GM19099 (cell line): ENCODE data around the gene HMGN1.

Experiments
- POLR2A ChIP-seq: IDR thresholded peaks from 3 replicates; pipeline ENCODE4 v1.6.1; 2011; ENCODE audit warnings: low read depth; ENCODE audit not compliant: insufficient read length; ENCODE audit errors: extremely low read depth

Gene HMGN1

DNA sequence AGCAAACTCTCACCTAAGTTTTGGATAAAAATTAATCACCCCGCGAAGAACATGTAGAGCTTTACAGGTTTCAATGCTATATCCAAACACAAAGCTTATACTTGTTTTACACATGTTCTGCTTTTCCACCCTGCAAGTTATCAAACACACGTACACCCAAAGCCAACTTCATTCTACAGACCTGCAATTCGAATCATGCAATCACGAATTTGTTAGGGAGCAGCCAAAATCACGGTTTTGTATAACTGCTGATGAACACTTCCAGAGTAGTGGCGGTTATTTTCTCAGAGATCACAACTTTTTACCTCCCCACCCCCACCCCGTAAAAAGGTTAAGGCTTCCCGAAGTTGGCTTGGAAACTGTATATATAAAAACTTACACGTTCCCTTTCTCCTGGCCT lies 1.4 kb downstream of the HMGN1 start:
- TF ChIP-seq POLR2A, result no peak

DNA sequence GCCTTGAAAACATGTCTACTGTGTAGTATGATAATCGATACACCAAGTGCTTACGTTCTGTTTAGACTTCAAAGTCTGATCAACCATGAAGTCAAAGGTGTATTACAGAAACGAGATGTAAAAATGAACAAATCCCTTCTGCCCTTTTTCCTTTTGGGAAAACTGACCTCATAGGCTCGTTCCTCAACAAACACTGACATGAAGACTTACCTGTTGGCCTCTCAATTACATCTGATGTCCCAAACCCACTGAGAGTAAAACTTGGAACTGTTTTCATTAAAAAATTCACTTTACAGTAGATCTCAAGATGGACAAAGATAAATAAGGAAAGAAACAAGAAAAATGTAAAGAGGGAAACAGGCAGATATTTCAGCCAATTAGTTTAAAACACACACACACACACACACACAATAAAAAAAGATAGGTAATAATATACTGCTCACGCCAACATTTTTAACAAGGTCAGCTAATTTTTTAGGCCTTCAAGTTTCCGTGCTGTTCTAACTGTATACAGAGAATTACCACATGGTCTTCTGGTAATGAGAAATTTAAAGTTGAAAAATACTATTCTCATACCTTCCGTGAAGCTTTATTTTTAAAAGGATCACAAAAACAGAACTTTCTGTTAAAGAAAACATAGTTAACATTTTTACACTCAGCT lies 2.1 kb downstream of the HMGN1 start:
- TF ChIP-seq POLR2A, result no peak

DNA sequence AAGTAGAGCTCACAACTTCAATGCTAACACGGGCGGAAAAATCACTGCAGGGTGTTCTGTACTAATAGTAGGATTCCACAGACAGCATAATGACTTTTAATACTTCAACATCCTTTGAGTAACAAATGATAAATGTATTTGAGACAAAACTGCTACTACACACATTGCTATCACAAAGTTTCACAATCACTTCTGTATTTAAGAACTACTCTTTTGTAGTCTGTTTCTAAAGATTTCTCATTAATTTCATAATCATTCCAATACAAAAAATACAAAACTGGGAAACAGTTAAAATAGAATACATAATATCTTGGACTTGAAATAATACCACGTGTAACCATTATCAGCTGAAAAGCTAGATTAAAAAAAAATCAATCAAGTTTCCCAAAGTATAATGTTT lies 2.7 kb downstream of the HMGN1 start:
- TF ChIP-seq POLR2A, result no peak

DNA sequence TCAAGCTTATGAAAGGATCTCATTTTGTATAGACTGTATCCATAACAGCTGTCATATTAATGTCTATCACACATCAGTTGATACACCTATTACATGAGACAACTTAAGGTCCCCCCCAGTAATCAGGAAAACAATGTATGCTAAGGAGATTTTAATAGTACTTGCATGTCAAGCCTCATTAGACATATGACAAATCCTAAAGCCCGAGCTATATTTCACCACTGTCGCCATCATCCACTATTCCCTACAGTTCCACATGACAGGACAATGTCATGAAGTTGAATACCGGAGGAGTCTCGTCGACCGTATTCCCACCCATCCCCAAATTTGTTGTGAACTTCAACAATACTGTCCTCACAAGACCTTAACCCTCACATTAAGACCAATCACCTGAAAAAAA lies 3.4 kb downstream of the HMGN1 start:
- TF ChIP-seq POLR2A, result no peak

DNA sequence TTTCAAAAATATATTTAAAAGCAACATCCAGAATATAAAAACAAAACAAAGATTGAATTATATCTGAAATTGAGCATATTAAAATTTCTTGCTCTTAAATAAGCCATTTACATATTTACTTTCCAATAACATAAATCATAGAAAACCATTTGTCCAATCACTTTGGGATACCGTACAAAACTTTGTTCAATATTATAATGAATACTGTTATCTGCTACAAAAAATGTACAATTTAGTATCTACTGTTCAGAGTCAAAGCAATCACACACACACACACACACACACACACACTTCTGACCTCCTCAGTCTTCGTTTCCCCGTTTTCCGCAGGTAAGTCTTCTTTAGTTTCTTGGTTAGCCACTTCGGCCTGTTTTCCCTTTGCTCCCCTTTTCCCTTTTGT lies 4.0 kb downstream of the HMGN1 start:
- TF ChIP-seq POLR2A, result no peak

DNA sequence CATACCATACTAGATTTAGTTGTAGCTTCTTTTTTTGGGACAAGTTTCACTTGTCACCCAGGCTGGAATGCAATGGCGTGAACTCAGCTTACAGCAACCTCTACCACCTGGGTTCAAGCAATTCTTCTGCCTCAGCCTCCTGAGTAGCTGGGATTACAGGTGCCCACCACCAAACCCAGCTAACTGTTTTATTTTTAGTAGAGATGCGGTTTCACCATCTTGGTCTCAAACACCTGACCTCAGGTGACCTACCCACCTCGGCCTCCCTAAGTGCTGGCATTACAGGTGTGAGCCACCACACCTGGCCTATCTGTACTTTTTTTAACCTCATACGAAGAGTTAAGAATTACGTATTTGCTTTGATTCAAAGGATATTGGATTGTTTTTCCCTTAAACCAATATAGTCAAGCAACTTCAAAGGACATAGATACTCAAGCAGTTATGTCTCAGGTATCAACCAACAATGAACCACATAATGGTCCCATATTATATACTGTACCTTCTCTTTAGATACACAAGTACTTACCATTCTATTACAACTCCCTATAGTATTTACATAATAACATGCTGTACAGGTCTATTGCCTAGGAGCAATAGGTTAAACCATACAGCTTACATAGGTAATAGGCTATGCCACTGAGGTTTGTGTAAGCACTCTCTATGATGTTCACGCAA lies 7.5 kb downstream of the HMGN1 start:
- TF ChIP-seq POLR2A, result no peak

DNA sequence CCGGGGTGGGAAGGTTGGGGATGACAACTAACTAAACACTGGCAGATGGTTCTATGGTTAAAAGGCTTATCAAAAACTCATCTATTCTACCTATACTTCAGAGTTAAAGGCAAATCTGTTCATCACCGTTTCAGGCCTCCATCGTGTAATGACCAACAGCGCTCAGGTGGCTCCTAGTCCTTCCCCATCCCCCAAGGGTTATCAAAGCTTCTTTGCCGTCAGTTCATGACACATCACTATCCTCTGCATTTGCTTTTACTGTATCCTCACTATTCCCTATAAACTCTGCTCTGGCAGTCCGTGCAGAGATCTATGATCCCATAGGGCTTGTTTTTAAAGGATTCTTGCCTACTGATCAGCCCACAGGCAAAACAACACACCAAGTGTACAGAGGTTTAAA lies 8.2 kb downstream of the HMGN1 start:
- TF ChIP-seq POLR2A, result no peak

DNA sequence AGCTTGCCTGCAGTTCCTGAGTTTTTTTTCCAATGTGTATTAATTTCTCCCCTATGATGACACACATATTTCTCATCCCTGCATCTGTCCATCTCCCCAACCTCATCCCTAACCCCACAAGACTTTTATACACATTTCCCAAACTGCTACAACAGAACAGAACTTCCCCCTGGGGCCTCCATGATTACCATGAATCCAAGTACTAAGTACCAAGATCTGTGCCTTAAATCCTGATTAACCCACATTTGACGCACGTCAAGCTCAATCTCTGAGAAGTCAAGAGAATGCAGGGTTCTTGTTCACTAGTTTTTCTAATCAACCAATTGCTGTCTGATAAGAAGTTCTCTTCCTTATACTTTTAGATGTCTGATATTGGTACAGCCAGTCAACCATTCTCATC lies 9.7 kb downstream of the HMGN1 start:
- no peak for TF ChIP-seq POLR2A

DNA sequence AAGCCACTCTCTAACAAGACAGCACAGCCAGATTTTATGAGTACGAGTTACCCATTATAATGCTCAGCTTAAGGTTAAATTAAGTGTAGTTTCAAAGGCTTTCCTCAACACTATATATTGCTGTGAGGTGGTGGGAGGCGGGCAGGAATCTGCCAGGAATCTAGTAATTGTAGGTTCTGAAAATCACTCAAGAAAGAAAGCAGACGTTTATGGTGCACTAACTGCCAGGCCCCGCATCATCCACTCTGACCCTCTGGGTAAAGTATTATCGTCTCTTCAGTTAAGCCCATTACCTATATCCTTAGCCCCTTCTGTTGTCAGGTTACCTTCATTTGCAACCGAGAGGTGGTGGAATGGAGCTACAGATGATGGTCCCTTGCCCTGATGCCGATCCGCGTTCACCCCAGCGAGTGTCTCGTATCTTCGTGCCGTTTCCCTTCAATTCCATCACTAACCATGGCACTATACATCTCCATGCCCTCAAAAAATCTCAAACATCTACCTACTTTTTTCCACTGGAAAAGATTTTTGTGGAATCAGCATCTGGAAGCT lies 12.4 kb downstream of the HMGN1 start:
- TF ChIP-seq POLR2A, result no peak

DNA sequence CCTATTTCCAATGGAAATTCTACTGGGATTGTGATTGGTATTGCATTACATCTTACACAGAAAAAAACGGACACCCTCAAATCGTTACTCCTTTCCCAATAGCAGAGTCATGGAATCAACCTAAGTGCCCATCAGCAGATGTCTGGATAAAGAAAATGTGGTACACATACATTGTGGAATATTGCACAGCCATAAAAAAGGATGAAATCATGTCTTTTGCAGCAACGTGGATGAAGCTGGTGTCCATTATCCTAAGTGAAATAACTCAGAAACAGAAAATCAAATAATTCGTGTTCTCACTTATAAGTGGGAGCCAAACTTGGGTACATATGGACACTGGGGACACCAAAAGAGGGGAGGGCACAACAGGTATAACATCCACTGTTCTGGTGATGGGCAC lies 14.3 kb downstream of the HMGN1 start:
- no peak for TF ChIP-seq POLR2A

DNA sequence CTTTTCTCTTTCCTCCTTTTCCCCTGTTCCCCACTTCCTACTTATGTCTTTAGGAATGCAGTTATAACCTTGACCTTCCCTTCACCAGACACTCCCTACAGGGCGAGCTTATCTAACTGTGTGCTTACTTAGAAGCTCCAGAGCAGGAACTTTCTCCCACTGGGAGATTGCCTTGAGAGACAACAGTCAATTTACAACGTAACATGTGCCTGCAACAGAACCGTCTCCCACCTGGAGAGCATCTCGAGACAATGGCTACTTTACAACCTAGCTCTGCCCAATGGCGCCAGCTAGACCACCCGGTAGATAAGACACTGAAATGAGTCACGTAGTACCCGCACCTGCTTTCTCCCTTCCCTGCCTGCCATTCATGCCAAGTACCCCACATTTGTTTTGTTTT lies 16.7 kb downstream of the HMGN1 start:
- no peak for TF ChIP-seq POLR2A

DNA sequence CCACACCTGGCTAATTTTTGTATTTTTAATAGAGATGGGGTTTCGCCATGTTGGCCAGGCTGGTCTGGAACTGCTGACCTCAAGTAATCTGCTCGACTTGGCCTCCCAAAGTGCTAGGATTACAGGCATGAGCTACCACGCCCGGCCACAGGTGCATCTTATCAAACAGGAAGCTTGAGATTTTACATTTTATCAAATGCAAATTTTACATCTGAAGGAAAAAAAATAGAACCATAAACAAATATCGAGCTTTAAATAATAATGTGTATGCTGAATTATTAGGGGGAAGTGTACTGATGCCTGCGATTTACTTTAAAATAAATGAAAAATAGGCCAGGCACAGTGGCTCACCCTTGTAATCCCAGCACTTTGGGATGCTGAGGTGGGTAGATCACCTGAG lies 18.9 kb downstream of the HMGN1 start:
- no peak for TF ChIP-seq POLR2A

DNA sequence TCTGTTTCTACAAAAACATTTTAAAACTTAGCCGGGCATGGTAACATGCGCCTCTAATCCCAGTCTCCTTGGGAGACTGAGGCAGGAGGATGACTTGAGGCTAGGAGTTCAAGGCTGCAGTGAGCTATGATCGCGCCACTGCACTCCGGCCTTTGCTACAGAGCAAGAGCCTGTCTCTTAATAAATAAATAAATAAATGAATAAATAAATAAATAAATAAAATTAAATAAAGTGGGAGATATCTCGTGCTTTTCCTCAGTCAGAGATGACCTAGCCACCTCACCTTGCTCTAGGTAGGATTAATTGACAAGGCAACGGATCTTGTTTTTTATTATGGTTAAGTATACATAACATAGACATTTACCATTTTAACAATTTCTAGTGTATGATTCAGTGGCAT lies 21.2 kb downstream of the HMGN1 start:
- TF ChIP-seq POLR2A, result no peak

DNA sequence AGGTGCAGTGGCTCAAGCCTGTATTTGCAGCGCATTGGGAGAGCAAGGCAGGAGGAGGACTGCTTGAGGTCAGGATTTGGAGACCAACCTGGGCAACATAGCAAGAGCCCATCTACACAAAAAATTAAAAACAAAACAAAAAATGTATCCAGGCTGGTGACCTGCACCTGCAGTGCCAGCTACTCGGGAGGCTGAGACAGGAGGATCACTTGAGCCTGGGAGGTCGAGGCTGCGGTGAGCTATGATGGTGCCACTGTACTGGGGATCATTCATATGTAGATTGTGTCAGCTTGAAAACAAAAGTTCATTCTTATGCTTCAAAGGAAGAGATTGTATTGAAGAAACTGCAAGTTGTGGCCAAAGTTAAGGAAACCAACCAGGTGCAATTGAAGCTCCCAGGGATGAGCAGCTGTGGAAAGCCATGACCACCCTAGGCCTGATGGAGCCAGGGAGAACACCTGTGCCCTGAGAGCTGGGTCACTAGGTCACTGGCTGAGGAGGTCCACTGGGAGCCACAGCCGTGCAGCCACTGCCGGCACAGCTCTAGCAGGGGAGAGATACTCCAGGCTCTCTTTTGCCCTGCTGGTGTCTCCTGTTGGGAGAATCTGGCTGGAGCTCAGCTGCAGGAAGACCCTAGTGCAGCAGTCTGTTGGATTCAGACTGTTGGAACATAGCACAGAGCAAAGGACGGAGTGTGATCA lies 22.1 kb downstream of the HMGN1 start:
- TF ChIP-seq POLR2A, result no peak

DNA sequence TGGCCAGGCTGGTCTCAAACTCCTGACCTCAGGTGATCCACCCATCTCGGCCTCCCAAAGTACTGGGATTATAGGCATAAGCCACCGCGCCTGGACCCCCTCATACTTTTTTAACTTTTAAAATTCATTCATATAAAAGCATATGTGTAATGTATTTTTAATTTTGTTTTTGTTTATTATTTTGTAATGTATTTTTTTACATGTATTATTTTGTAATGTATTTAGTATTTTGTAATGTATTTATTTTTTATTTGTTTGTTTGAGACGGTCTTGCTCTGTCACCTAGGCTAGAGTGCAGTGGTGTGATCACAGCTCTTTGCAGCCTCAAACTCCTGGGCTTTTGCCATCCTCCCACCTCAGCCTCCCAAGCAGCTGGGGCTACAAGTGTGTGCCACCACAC lies 23.4 kb downstream of the HMGN1 start:
- no peak for TF ChIP-seq POLR2A

DNA sequence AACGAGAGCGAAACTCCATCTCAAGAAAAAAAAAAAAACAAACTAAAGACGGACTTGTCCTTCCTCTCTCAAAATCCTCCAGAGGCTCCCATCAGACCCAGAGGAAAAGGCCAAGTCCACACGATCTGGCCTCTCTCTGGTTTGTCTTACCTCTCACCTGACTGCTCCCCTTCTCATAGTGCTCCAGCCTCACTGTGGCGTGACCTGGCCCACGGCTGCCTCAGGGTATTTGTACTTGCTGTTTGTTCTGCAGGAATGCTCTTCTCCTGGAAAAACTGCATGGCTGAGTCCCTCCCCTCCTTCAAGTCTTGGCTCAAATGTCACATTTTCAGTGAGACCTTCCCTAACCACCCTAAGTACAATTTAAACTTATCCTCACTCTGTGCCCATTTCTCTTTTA lies 27.5 kb downstream of the HMGN1 start:
- no peak for TF ChIP-seq POLR2A
